ENCODE measurements around the gene RUBCNL. TPM values are rescaled to one million over a fixed set of nuclear protein-coding genes. Genes with fewer than 3 reads are reported as not detected.

The RUBCNL gene
- total RNA-seq, 2 donors from 2014 or later = 0.59 to 9.9 TPM

- H3K4me1 ChIP-seq (replicated peaks) = no peaks in the 10 kb centered on the region
- H3K36me3 ChIP-seq = no peaks in the 10 kb centered on the region
- no peak overlapping the region for H3K27ac ChIP-seq
- intact Hi-C loops (cut with DNase I) = no loop called here
- H3K4me3 ChIP-seq = no peak overlapping the region
- 94% methylated on average over 11 of the region's 11 CpGs for WGBS
- H3K9me3 ChIP-seq = no peaks in the 10 kb centered on the region
- no peak for DNase-seq (ENCODE audit: low spot score)
- TF ChIP-seq POLR2A (IDR thresholded peaks at IDR 0.05) = no peak
- no peak for TF ChIP-seq POLR2AphosphoS5 (IDR thresholded peaks at IDR 0.05)
- TF ChIP-seq, protein P1, sequence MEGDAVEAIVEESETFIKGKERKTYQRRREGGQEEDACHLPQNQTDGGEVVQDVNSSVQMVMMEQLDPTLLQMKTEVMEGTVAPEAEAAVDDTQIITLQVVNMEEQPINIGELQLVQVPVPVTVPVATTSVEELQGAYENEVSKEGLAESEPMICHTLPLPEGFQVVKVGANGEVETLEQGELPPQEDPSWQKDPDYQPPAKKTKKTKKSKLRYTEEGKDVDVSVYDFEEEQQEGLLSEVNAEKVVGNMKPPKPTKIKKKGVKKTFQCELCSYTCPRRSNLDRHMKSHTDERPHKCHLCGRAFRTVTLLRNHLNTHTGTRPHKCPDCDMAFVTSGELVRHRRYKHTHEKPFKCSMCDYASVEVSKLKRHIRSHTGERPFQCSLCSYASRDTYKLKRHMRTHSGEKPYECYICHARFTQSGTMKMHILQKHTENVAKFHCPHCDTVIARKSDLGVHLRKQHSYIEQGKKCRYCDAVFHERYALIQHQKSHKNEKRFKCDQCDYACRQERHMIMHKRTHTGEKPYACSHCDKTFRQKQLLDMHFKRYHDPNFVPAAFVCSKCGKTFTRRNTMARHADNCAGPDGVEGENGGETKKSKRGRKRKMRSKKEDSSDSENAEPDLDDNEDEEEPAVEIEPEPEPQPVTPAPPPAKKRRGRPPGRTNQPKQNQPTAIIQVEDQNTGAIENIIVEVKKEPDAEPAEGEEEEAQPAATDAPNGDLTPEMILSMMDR (IDR thresholded peaks at IDR 0.05) = no peak
- H3K27me3 ChIP-seq (replicated peaks; ENCODE audit: insufficient read depth) = no peaks in the 10 kb centered on the region
Observed at GRCh38 chr13:46355901-46356590, 31.0 kb downstream of the RUBCNL start.

DNA sequence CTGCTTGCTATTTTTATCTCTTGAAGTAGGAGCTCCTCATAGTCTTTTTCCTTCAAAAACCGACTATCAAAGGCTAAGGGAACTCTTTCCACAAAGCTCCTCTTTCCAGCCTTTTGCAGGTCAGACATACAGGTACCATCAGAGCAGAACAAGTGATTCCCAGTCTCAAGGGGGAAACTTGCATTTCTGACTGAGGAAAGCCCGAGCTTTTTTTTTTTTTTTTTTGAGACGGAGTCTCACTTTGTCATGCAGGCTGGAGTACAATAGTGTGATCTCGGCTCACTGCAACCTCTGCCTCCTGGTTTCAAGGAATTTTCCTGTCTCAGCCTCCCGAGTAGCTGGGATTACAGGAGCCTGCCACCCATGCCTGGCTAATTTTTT, 32.0 kb downstream of the RUBCNL start:
- Histone ChIP-seq H3K4me1 (replicated peaks) (no peaks in the 10 kb centered on the region), H3K36me3 (no peaks in the 10 kb centered on the region), H3K27me3 (replicated peaks; ENCODE audit: insufficient read depth) (no peaks in the 10 kb centered on the region), H3K27ac (no peak overlapping the region), H3K4me3 (no peak overlapping the region), H3K9me3 (no peaks in the 10 kb centered on the region)
- no peak for DNase-seq (ENCODE audit: low spot score)
- TF ChIP-seq POLR2A (IDR thresholded peaks at IDR 0.05) (no peak), POLR2AphosphoS5 (IDR thresholded peaks at IDR 0.05) (no peak)
- TF ChIP-seq, protein P1 (IDR thresholded peaks at IDR 0.05) = no peak
- 93% methylated on average over 5 of the region's 5 CpGs for WGBS
- intact Hi-C loops (cut with DNase I) = no loop called here

DNA sequence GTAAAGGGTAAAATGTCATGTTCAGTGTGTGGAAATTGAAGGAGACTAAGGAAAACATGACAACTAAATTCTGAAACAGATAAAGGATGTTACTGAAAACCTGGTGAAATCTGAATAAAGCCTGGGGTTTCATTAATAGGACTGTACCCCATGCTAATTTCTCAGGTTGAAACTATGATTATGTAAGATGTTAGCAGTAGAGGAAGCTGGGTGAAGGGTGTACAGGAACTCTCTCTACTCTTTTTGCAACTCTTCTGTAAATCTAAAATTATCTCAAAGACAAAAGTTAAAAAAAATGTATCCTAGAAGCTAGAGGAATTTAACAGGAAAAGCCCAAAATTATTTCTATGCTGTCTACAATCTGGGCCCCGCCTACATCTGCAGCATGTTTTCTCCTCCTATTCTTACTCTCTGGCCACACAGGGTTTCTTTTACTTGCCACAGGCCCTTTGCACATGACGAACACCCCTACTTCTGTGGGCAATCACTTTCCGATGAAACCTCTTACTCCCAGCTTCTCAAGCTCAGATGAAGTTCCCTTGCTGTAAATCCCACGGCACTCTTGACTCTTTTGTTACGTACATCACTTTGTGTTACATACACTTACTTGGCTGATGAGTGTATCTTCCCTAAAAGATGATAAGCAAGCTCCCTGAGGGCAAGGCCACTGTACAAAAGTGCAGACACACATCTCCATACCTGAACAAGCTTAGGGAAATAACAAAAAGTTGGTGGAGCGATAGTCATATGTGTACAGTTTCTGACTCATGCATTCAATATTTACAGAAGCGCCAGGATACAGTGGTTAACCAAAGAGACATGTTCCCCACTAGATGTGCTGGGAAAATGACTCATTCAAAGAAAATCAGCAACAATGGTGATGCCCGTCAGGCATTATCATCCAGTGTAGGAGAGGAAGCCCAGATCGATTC, 32.6 kb downstream of the RUBCNL start:
- no peaks in the 10 kb centered on the region for H3K36me3 ChIP-seq
- no peak overlapping the region for H3K4me3 ChIP-seq
- TF ChIP-seq POLR2A (IDR thresholded peaks at IDR 0.05) (no peak), POLR2AphosphoS5 (IDR thresholded peaks at IDR 0.05) (no peak)
- TF ChIP-seq, protein P1 (IDR thresholded peaks at IDR 0.05) = no peak
- no peak for DNase-seq (ENCODE audit: low spot score)
- no peaks in the 10 kb centered on the region for H3K4me1 ChIP-seq (replicated peaks)
- H3K9me3 ChIP-seq = no peaks in the 10 kb centered on the region
- no peak overlapping the region for H3K27ac ChIP-seq
- no peaks in the 10 kb centered on the region for H3K27me3 ChIP-seq (replicated peaks; ENCODE audit: insufficient read depth)
- 86% methylated on average over 9 of the region's 9 CpGs for WGBS
- intact Hi-C loops (cut with DNase I) = no loop called here

- intact Hi-C loops (cut with DNase I) = no loop called here
Observed at GRCh38 chr13:46352805-46353204, 34.2 kb downstream of the RUBCNL start.

More at GRCh38 chr13:46352805-46353204, 34.2 kb downstream of the RUBCNL start:
- H3K27me3 ChIP-seq (replicated peaks; ENCODE audit: insufficient read depth) = no peaks in the 10 kb centered on the region
- no peaks in the 10 kb centered on the region for H3K36me3 ChIP-seq
- TF ChIP-seq, protein P1 (IDR thresholded peaks at IDR 0.05) = no peak
- no peak for TF ChIP-seq POLR2AphosphoS5 (IDR thresholded peaks at IDR 0.05)
- TF ChIP-seq POLR2A (IDR thresholded peaks at IDR 0.05) = no peak
- no peak overlapping the region for H3K4me3 ChIP-seq
- H3K9me3 ChIP-seq = no peaks in the 10 kb centered on the region
- 90% methylated on average over 8 of the region's 8 CpGs for WGBS
- H3K4me1 ChIP-seq (replicated peaks) = no peaks in the 10 kb centered on the region
- H3K27ac ChIP-seq = no peak overlapping the region
- no peak for DNase-seq (ENCODE audit: low spot score)

Data from prostate gland (tissue), 2 donors.